ENCODE measurements around the gene RTN4.
"Not testable (repeated sequence)": the region's sequence is repeated elsewhere in the genome, so short reads cannot be mapped to it uniquely, and the experiment has no call there.

RTN4 gene

GRCh38 chr2:55063226-55063625 is 13.0 kb upstream of the RTN4 start:
- no peak for DNase-seq

- DNase-seq: no peak
Measured at GRCh38 chr2:55062754-55063153, 12.5 kb upstream of the RTN4 start.

- no peak for DNase-seq
Measured at GRCh38 chr2:55061523-55062344, 11.5 kb upstream of the RTN4 start.

GRCh38 chr2:55059793-55060192 is 9.5 kb upstream of the RTN4 start:
- DNase-seq: no peak

- DNase-seq: no peak
Measured at GRCh38 chr2:55057474-55057873, 7.2 kb upstream of the RTN4 start.

- no peak for DNase-seq
Measured at GRCh38 chr2:55056024-55056521, 5.8 kb upstream of the RTN4 start.

- DNase-seq: no peak
Measured at GRCh38 chr2:55054106-55054875, 4.0 kb upstream of the RTN4 start.

- DNase-seq: not testable (repeated sequence)
Measured at GRCh38 chr2:55053225-55053624, 3.0 kb upstream of the RTN4 start.

- no peak for DNase-seq
Measured at GRCh38 chr2:55052129-55053061, 2.1 kb upstream of the RTN4 start.

- DNase-seq: peak; percentile 40
Measured at GRCh38 chr2:55051026-55051866, 995 bp upstream of the RTN4 start.

GRCh38 chr2:55049821-55050099 is 491 bp downstream of the RTN4 start:
- DNase-seq: no peak

GRCh38 chr2:55049043-55049820 is 1.0 kb downstream of the RTN4 start:
- DNase-seq: peak; percentile 68

GRCh38 chr2:55048508-55049042 is 1.7 kb downstream of the RTN4 start:
- no peak for DNase-seq

GRCh38 chr2:55047677-55048299 is 2.5 kb downstream of the RTN4 start:
- no peak for DNase-seq

- no peak for DNase-seq
Measured at GRCh38 chr2:55045780-55046179, 4.5 kb downstream of the RTN4 start.

GRCh38 chr2:55043841-55044240 is 6.4 kb downstream of the RTN4 start:
- DNase-seq: no peak

- DNase-seq: no peak
Measured at GRCh38 chr2:55038428-55038827, 11.8 kb downstream of the RTN4 start.

GRCh38 chr2:55035716-55036115 is 14.5 kb downstream of the RTN4 start:
- DNase-seq: no peak

GRCh38 chr2:55033921-55034320 is 16.3 kb downstream of the RTN4 start:
- DNase-seq: no peak

- DNase-seq: no peak
Measured at GRCh38 chr2:55033076-55033742, 17.0 kb downstream of the RTN4 start.
